Upper lobe of left lung (tissue), 4 donors: ENCODE measurements around the gene SPATA21.

Source experiments
- EP300 ChIP-seq, 4 donors: sonication (generic); formaldehyde crosslinking; IDR thresholded peaks; one replicate each; pipeline ENCODE4 v1.5.1; 2017; ENCODE audit warnings: antibody characterized with exemption in 4 of 4, control low read depth in 2 of 4
- POLR2A ChIP-seq, 4 donors: fragments of 450-650 bp; IDR thresholded peaks; one replicate each; pipeline ENCODE4 v1.5.1; 2016 to 2017; ENCODE audit warnings: antibody characterized with exemption in 4 of 4, mild to moderate bottlenecking in 2 of 4
- TF ChIP-seq, protein P1 (sequence below), 6 experiments: fragments of 450-650 bp in 4 of 6; fragments of 200-600 bp in 2 of 6; sonication (generic) in 2 of 6; IDR thresholded peaks; one replicate each; pipeline ENCODE4 v1.5.1; 2016 to 2019; ENCODE audit warnings: antibody characterized with exemption in 6 of 6

DNA sequence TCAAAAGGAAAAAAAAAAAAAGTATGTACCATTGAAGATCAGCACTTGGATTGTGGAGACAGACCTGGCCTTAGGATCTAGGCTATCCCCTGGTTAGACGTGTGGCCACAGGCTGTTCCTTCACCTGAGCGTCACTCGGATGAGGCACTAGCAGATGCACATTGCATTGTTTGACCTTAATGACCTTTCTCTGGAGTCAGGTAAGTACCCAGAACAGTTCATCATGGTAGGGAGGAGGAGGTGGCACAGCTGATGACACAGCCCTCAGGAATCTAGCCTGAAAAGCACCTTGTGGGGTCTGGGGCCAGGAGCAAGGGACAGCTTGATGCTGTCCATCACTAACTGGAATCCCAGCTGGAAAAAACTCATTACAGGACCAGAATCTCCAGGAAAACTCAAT is 24.5 kb upstream of the SPATA21 start:
- TF ChIP-seq POLR2A (IDR thresholded peaks at IDR 0.05) (no peak), EP300 (IDR thresholded peaks at IDR 0.05) (no peak)
- TF ChIP-seq, protein P1, sequence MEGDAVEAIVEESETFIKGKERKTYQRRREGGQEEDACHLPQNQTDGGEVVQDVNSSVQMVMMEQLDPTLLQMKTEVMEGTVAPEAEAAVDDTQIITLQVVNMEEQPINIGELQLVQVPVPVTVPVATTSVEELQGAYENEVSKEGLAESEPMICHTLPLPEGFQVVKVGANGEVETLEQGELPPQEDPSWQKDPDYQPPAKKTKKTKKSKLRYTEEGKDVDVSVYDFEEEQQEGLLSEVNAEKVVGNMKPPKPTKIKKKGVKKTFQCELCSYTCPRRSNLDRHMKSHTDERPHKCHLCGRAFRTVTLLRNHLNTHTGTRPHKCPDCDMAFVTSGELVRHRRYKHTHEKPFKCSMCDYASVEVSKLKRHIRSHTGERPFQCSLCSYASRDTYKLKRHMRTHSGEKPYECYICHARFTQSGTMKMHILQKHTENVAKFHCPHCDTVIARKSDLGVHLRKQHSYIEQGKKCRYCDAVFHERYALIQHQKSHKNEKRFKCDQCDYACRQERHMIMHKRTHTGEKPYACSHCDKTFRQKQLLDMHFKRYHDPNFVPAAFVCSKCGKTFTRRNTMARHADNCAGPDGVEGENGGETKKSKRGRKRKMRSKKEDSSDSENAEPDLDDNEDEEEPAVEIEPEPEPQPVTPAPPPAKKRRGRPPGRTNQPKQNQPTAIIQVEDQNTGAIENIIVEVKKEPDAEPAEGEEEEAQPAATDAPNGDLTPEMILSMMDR (IDR thresholded peaks at IDR 0.05): no peak
